Activated CD4-positive, alpha-beta memory T cell treated with anti-CD3 and anti-CD28 coated beads for 36 hours (primary cell): ENCODE measurements around the gene C19orf33. TPM values are rescaled to one million over a fixed set of nuclear protein-coding genes. Genes with fewer than 3 reads are reported as not detected.

ENCODE experiments used
- total RNA-seq, 2 experiments: library from RNA; stranded (reverse); gene quantifications; one replicate each; pipeline ENCODE4 v1.2.3, GENCODE V29; 2021

C19orf33 gene
- total RNA-seq, 2 experiments from 2014 or later = not detected

Other genes with a start within 250 kb of the C19orf33 start
- gene DPF1, start 80.0 kb upstream of the C19orf33 start, total RNA-seq = 1 to 10 TPM in 1 of 2 experiments, under 1 TPM in 1; 0.75 to 1.2 TPM
- gene PPP1R14A, start 47.9 kb upstream of the C19orf33 start, total RNA-seq = 1 to 10 TPM; 1.6 to 1.8 TPM
- 10 to 100 TPM; 57.5 to 60.9 TPM for gene SPINT2, start 39.7 kb upstream of the C19orf33 start, total RNA-seq
- gene YIF1B, start 11.7 kb downstream of the C19orf33 start, total RNA-seq = 10 to 100 TPM; 79.7 to 82.3 TPM
- gene KCNK6, start 15.6 kb downstream of the C19orf33 start, total RNA-seq = 1 to 10 TPM; 9.2 to 9.9 TPM
- gene CATSPERG, start 31.6 kb downstream of the C19orf33 start, total RNA-seq = 1 to 10 TPM; 3.3 to 3.4 TPM
- gene PSMD8, start 70.3 kb downstream of the C19orf33 start, total RNA-seq = 100 to 1,000 TPM; 214 to 224 TPM
- gene GGN, start 83.8 kb downstream of the C19orf33 start, total RNA-seq = 1 to 10 TPM in 1 of 2 experiments, under 1 TPM in 1; 0.41 to 1.2 TPM
- gene SPRED3, start 84.4 kb downstream of the C19orf33 start, total RNA-seq = 1 to 10 TPM; 5.5 to 6.0 TPM
- 10 to 100 TPM; 29.8 to 31.9 TPM for gene FAM98C, start 98.8 kb downstream of the C19orf33 start, total RNA-seq
- 1 to 10 TPM; 7.4 to 8.3 TPM for gene RASGRP4, start 122.0 kb downstream of the C19orf33 start, total RNA-seq
- gene RYR1, start 129.4 kb downstream of the C19orf33 start, total RNA-seq = 1 to 10 TPM; 2.4 to 2.5 TPM